IMR-90 (cell line): ENCODE results near the gene RSBN1. TPM values are rescaled to one million over a fixed set of nuclear protein-coding genes. Genes with fewer than 3 reads are reported as not detected.

Experiments used
- ATAC-seq: fragments of 200-7000 bp; cut with Tn5 transposase; 2 replicates; pipeline ENCODE4 v1.9.1; 2020; ENCODE audit warnings: low read depth, mild to moderate bottlenecking, moderate library complexity
- BruUV-seq: library from RNA; stranded (reverse); fragments of 400-500 nt; replicated peaks from 2 replicates; lab custom pipeline; 2021; lab: Mats Ljungman, UMichigan
- CTCF ChIA-PET: fragments of 300-600 bp; formaldehyde crosslinking; extraction: SDS; loops from one replicate; lab custom pipeline; 2021; ENCODE audit warnings: antibody characterized with exemption; lab: Yijun Ruan, JAX
- POLR2A ChIA-PET: fragments of 300-600 bp; sonication (Branson Sonifier 250); formaldehyde crosslinking; loops from one replicate; lab custom pipeline; 2022; ENCODE audit warnings: antibody characterized with exemption; ENCODE audit not compliant: unreplicated experiment; lab: Charles Lee
- DNase-seq: peaks from one replicate; pipeline ENCODE4 v3.0.0; 2013
- H2AFZ ChIP-seq: replicated peaks from 2 replicates; pipeline ENCODE3; 2013; ENCODE audit warnings: low read length, mild to moderate bottlenecking; ENCODE audit not compliant: poor library complexity
- H2AK5ac ChIP-seq: 2 replicates; pipeline ENCODE4 v1.6.1; 2013; ENCODE audit warnings: low read depth, low read length, inconsistent platforms
- H2AK9ac ChIP-seq: replicated peaks from 2 replicates; pipeline ENCODE3; 2013; ENCODE audit warnings: mild to moderate bottlenecking, low read depth, low read length, moderate library complexity; ENCODE audit not compliant: poor library complexity
- H2BK120ac ChIP-seq: 2 replicates; pipeline ENCODE4 v1.6.1; 2013; ENCODE audit warnings: low read depth, low read length, inconsistent platforms
- H2BK15ac ChIP-seq: 3 replicates; pipeline ENCODE4 v1.6.1; 2013; ENCODE audit warnings: low read depth, low read length, inconsistent platforms
- H2BK20ac ChIP-seq: 2 replicates; pipeline ENCODE4 v1.6.1; 2013; ENCODE audit warnings: low read depth, mild to moderate bottlenecking, inconsistent platforms, low read length, moderate library complexity
- H2BK5ac ChIP-seq: 2 replicates; pipeline ENCODE4 v1.6.1; 2013; ENCODE audit warnings: mild to moderate bottlenecking, low read depth, low read length, inconsistent platforms; ENCODE audit not compliant: poor library complexity, severe bottlenecking
- H3K14ac ChIP-seq: replicated peaks from 2 replicates; pipeline ENCODE4 v1.6.1; 2013; ENCODE audit warnings: low read depth, low read length, inconsistent platforms
- H3K18ac ChIP-seq: 2 replicates; pipeline ENCODE4 v1.6.1; 2013; ENCODE audit warnings: low read depth, low read length, control low read depth
- H3K23ac ChIP-seq: 2 replicates; pipeline ENCODE4 v1.6.1; 2013; ENCODE audit warnings: low read depth, low read length, inconsistent platforms
- H3K27ac ChIP-seq: 2 replicates; pipeline ENCODE4 v1.5.1; 2013; ENCODE audit warnings: mild to moderate bottlenecking, control low read depth, low read length; ENCODE audit not compliant: insufficient read depth
- H3K27me3 ChIP-seq: 2 replicates; pipeline ENCODE4 v1.6.1; 2013; ENCODE audit warnings: low read length; ENCODE audit not compliant: control insufficient read depth, insufficient read depth
- H3K36me3 ChIP-seq: 2 replicates; pipeline ENCODE4 v1.6.1; 2013; ENCODE audit warnings: low read length, mixed read lengths; ENCODE audit not compliant: control insufficient read depth, insufficient read depth
- H3K4ac ChIP-seq: 2 replicates; pipeline ENCODE4 v1.6.1; 2013; ENCODE audit warnings: low read depth, low read length, inconsistent platforms
- H3K4me1 ChIP-seq: 2 replicates; pipeline ENCODE4 v1.6.1; 2013; ENCODE audit warnings: low read length, mixed read lengths; ENCODE audit not compliant: control insufficient read depth, insufficient read depth
- H3K4me2 ChIP-seq: 2 replicates; pipeline ENCODE4 v1.6.1; 2013; ENCODE audit warnings: low read depth, mild to moderate bottlenecking, control low read depth, low read length, moderate library complexity
- H3K4me3 ChIP-seq: 2 replicates; pipeline ENCODE4 v1.5.1; 2013; ENCODE audit warnings: low read depth, mild to moderate bottlenecking, control low read depth, low read length, moderate library complexity; ENCODE audit not compliant: insufficient read depth
- H3K56ac ChIP-seq: 2 replicates; pipeline ENCODE4 v1.6.1; 2013; ENCODE audit warnings: low read length, inconsistent platforms; ENCODE audit not compliant: insufficient read depth; ENCODE audit errors: extremely low read depth
- H3K79me1 ChIP-seq, 2 experiments: 2 replicates each; pipeline ENCODE4 v1.6.1; 2013; ENCODE audit warnings: low read length in 2 of 2, inconsistent platforms in 1 of 2, low read depth in 1 of 2
- H3K9ac ChIP-seq: 2 replicates; pipeline ENCODE4 v1.6.1; 2013; ENCODE audit warnings: low read depth, low read length, control low read depth
- H3K9me1 ChIP-seq: 2 replicates; pipeline ENCODE4 v1.6.1; 2013; ENCODE audit warnings: low read length, inconsistent platforms; ENCODE audit not compliant: insufficient read depth
- H3K9me3 ChIP-seq: 2 replicates; pipeline ENCODE4 v1.6.1; 2013; ENCODE audit warnings: low read length; ENCODE audit not compliant: control insufficient read depth, insufficient read depth
- H4K20me1 ChIP-seq: 2 replicates; pipeline ENCODE4 v1.6.1; 2013; ENCODE audit warnings: low read length, inconsistent platforms; ENCODE audit not compliant: insufficient read depth
- H4K5ac ChIP-seq: 2 replicates; pipeline ENCODE4 v1.6.1; 2013; ENCODE audit warnings: mild to moderate bottlenecking, low read depth, low read length, control low read depth
- H4K8ac ChIP-seq, 2 experiments: 2 replicates each; pipeline ENCODE4 v1.6.1; 2013; ENCODE audit warnings: low read depth in 2 of 2, low read length in 2 of 2, control low read depth in 1 of 2, inconsistent platforms in 1 of 2
- H4K91ac ChIP-seq: 2 replicates; pipeline ENCODE4 v1.6.1; 2013; ENCODE audit warnings: low read depth, low read length, inconsistent platforms; ENCODE audit not compliant: insufficient read depth
- BHLHE40 ChIP-seq: fragments of 150-350 bp; IDR thresholded peaks from 2 replicates; pipeline ENCODE4 v1.6.1; 2016; ENCODE audit warnings: mild to moderate bottlenecking, low read depth, low read length
- CEBPB ChIP-seq: IDR thresholded peaks from 2 replicates; pipeline ENCODE4 v1.6.1; 2012; ENCODE audit warnings: low read depth, low read length, improper control_type of control experiment
- CHD1 ChIP-seq: IDR thresholded peaks from 2 replicates; pipeline ENCODE4 v1.6.1; 2012; ENCODE audit warnings: low read depth, low read length, improper control_type of control experiment
- CTCF ChIP-seq: conservative IDR thresholded peaks from 2 replicates; pipeline ENCODE4 v1.5.1; 2012; ENCODE audit warnings: mild to moderate bottlenecking, low read depth, low read length, improper control_type of control experiment
- ELK1 ChIP-seq: fragments of 150-350 bp; IDR thresholded peaks from 2 replicates; pipeline ENCODE4 v1.6.1; 2016; ENCODE audit warnings: low read depth, mild to moderate bottlenecking, low read length, moderate library complexity, borderline replicate concordance
- FOS ChIP-seq: fragments of 150-350 bp; IDR thresholded peaks from 2 replicates; pipeline ENCODE4 v1.6.1; 2016; ENCODE audit warnings: low read depth, low read length
- MAFK ChIP-seq: IDR thresholded peaks from 2 replicates; pipeline ENCODE4 v1.6.1; 2012; ENCODE audit warnings: low read depth, low read length, improper control_type of control experiment
- NFE2L2 ChIP-seq: fragments of 150-350 bp; IDR thresholded peaks from 2 replicates; pipeline ENCODE4 v1.6.1; 2016; ENCODE audit warnings: low read depth, mild to moderate bottlenecking, low read length
- POLR2A ChIP-seq: IDR thresholded peaks from 2 replicates; pipeline ENCODE4 v1.6.1; 2012; ENCODE audit warnings: mild to moderate bottlenecking, low read depth, low read length
- RAD21 ChIP-seq: IDR thresholded peaks from 2 replicates; pipeline ENCODE4 v1.6.1; 2012; ENCODE audit warnings: low read length, improper control_type of control experiment
- RCOR1 ChIP-seq: IDR thresholded peaks from 2 replicates; pipeline ENCODE4 v1.6.1; 2012; ENCODE audit warnings: mild to moderate bottlenecking, low read length, improper control_type of control experiment; ENCODE audit not compliant: insufficient replicate concordance
- RFX5 ChIP-seq: IDR thresholded peaks from 2 replicates; pipeline ENCODE4 v1.8.0; 2012; ENCODE audit warnings: low read depth, mild to moderate bottlenecking, low read length, moderate library complexity
- SMC3 ChIP-seq: fragments of 150-350 bp; IDR thresholded peaks from 2 replicates; pipeline ENCODE4 v1.6.1; 2016; ENCODE audit warnings: low read depth, mild to moderate bottlenecking, antibody characterized with exemption, low read length, moderate library complexity
- USF2 ChIP-seq: fragments of 150-350 bp; IDR thresholded peaks from 2 replicates; pipeline ENCODE4 v1.6.1; 2017; ENCODE audit warnings: mild to moderate bottlenecking, antibody characterized with exemption, low read length, low read depth
- WGBS, 2 experiments: methylation state at CpG; one replicate each; pipeline versions ENCODE4 v1.1.5 to v1.1.7; 2013; ENCODE audit warnings: missing lambda C conversion rate in 2 of 2; ENCODE audit not compliant: insufficient read length in 1 of 2; ENCODE audit errors: extremely low coverage in 2 of 2; 5-methylcytosine and 5-hydroxymethylcytosine counted together
- dilution Hi-C: fragments of 300-500 bp; cut with HindIII; formaldehyde crosslinking; loops from one replicate; pipeline ENCODE4 v1.14.3; 2018; ENCODE audit warnings: low sequenced_read_pairs; ENCODE audit not compliant: unreplicated experiment
- in situ Hi-C: fragments of 300-500 bp; cut with MboI; formaldehyde crosslinking; loops from 3 replicates; pipeline ENCODE4 v1.14.3; 2019; ENCODE audit warnings: low sequenced_read_pairs, inconsistent platforms, mixed read lengths
- intact Hi-C: fragments of 100-400 bp; cut with micrococcal nuclease; formaldehyde crosslinking; loops from 2 replicates; pipeline ENCODE4 v1.10.0; 2022
- polyA plus RNA-seq, 3 experiments: library from polyadenylated mRNA; depleted of rRNA; stranded (reverse); fragments of >200 nt; gene quantifications; 2 replicates each; pipeline ENCODE4 v1.2.3, GENCODE V29; 2012; ENCODE audit warnings: low replicate concordance in 1 of 3
- total RNA-seq: library from RNA; depleted of rRNA; stranded (reverse); fragments of >200 nt; gene quantifications from 2 replicates; pipeline ENCODE4 v1.2.3, GENCODE V29; 2012

RSBN1 gene
- total and polyA plus RNA-seq, 2 of the 4 experiments (the other 2 are of a cell fraction) = 5.3 to 11.7 TPM

- Histone ChIP-seq H3K14ac (0 out of 2 replicates have a peak overlapping the region, but pooled peaks have one; percentile 12), H2BK120ac (no peak overlapping the region), H3K9ac (no peak overlapping the region), H3K4me2 (no peak overlapping the region), H2BK5ac (no peak overlapping the region), H3K27me3 (no peaks in the 10 kb centered on the region), H2AK9ac (no peak overlapping the region), H3K4me3 (no peak overlapping the region), H4K91ac (no peak overlapping the region), H3K79me1 (peaks cover 38 to 55% of the 10 kb centered on the region in 2 experiments), H4K5ac (no peak overlapping the region), H2AK5ac (no peak overlapping the region), H4K8ac (no peak overlapping the region), H3K18ac (no peak overlapping the region), H3K27ac (no peak overlapping the region), H3K36me3 (peaks cover 11% of the 10 kb centered on the region), H3K56ac (no peak overlapping the region), H3K23ac (no peak overlapping the region), H3K9me1 (peaks cover 17% of the 10 kb centered on the region), H2BK15ac (no peak overlapping the region), H3K4me1 (peaks cover 4% of the 10 kb centered on the region; the same call in 1 of the 2 replicates), H2AFZ (no peak overlapping the region), H3K4ac (no peak overlapping the region), H2BK20ac (no peak overlapping the region), H4K20me1 (peaks cover 22% of the 10 kb centered on the region; the same call in 1 of the 2 replicates), H3K9me3 (no peaks in the 10 kb centered on the region)
- 100% methylated on average over 3 of the region's 9 CpGs; no CpG with 5 or more reads in 1 of the 2 experiments for WGBS, 2 experiments
- in situ Hi-C loops (no loop called here), dilution Hi-C loops (no loop called here), intact Hi-C loops (no loop called here)
- ATAC-seq (no peak), DNase-seq (no peak)
- no TSS peak for BruUV-seq
- ChIA-PET POLR2A (no interaction called here), CTCF (no interaction called here)
- no peak for TF ChIP-seq RCOR1
- no peak for TF ChIP-seq POLR2A
- TF ChIP-seq RAD21 = no peak
- no peak for TF ChIP-seq ELK1
- TF ChIP-seq MAFK = no peak
- no peak for TF ChIP-seq CHD1
- no peak for TF ChIP-seq RFX5
- no peak for TF ChIP-seq USF2
- no peak for TF ChIP-seq BHLHE40
- TF ChIP-seq SMC3 = no peak
- no peak for TF ChIP-seq NFE2L2
- TF ChIP-seq CTCF = no peak
- TF ChIP-seq FOS = no peak
- no peak for TF ChIP-seq CEBPB
Measured at GRCh38 chr1:113793878-113794834, 18.1 kb downstream of the RSBN1 start.
